CD4-positive, alpha-beta memory T cell (primary cell): ENCODE measurements around the gene SH3TC2. TPM values are rescaled to one million over a fixed set of nuclear protein-coding genes. Genes with fewer than 3 reads are reported as not detected.

Experiments
- CTCF ChIA-PET: fragments of 350-600 bp; sonication (Branson Sonifier 250); formaldehyde crosslinking; loops from one replicate; lab custom pipeline; 2021; ENCODE audit warnings: inconsistent platforms; ENCODE audit not compliant: partially characterized antibody; lab: Charles Lee
- POLR2A ChIA-PET: fragments of 350-600 bp; sonication (Branson Sonifier 250); formaldehyde crosslinking; loops from one replicate; lab custom pipeline; 2021; ENCODE audit not compliant: partially characterized antibody; lab: Charles Lee
- DNase-seq, 5 donors: peaks; one replicate each; pipeline versions ENCODE4 v3.0.0 to v3.0.0-alpha.2; 2020 to 2022; ENCODE audit warnings: mixed read lengths in 1 of 5
- H3K27ac ChIP-seq: one replicate; pipeline ENCODE4 v1.7.0; 2013; ENCODE audit warnings: low read depth, low read length
- H3K27me3 ChIP-seq: 2 replicates; pipeline ENCODE4 v1.7.0; 2013; ENCODE audit warnings: mild to moderate bottlenecking, low read length, moderate library complexity; ENCODE audit not compliant: insufficient read depth
- H3K36me3 ChIP-seq: 2 replicates; pipeline ENCODE4 v1.7.0; 2013; ENCODE audit warnings: mild to moderate bottlenecking, low read length, moderate library complexity; ENCODE audit not compliant: insufficient read depth
- H3K4me1 ChIP-seq: 2 replicates; pipeline ENCODE4 v1.7.0; 2013; ENCODE audit warnings: mild to moderate bottlenecking, low read length, moderate library complexity; ENCODE audit not compliant: insufficient read depth
- H3K4me3 ChIP-seq, 2 donors: one replicate each; pipeline ENCODE4 v1.7.0; 2013; ENCODE audit warnings: low read length in 2 of 2, mild to moderate bottlenecking in 1 of 2
- H3K9me3 ChIP-seq, 2 donors: one replicate each; pipeline ENCODE4 v1.7.0; 2013; ENCODE audit warnings: low read length in 2 of 2, control low read depth in 1 of 2; ENCODE audit not compliant: control insufficient read depth in 1 of 2
- H3K27ac Mint-ChIP-seq, 7 donors: one replicate each; pipeline ENCODE4 v1.8.0; 2020 to 2021; ENCODE audit warnings: mixed read lengths in 7 of 7, mild to moderate bottlenecking in 6 of 7, inconsistent platforms in 3 of 7, moderate library complexity in 3 of 7
- H3K27me3 Mint-ChIP-seq, 2 donors: one replicate each; pipeline ENCODE4 v1.8.0; 2020 to 2021; ENCODE audit warnings: mixed read lengths in 2 of 2
- H3K36me3 Mint-ChIP-seq, 2 donors: one replicate each; pipeline ENCODE4 v1.8.0; 2020 to 2021; ENCODE audit warnings: mixed read lengths in 2 of 2, inconsistent platforms in 1 of 2, mild to moderate bottlenecking in 1 of 2
- H3K4me1 Mint-ChIP-seq, 4 donors: one replicate each; pipeline ENCODE4 v1.8.0; 2020 to 2021; ENCODE audit warnings: mixed read lengths in 4 of 4, mild to moderate bottlenecking in 1 of 4
- H3K4me3 Mint-ChIP-seq, 8 donors: one replicate each; pipeline ENCODE4 v1.8.0; 2020 to 2021; ENCODE audit warnings: mixed read lengths in 8 of 8, mild to moderate bottlenecking in 7 of 8, moderate library complexity in 6 of 8, inconsistent platforms in 3 of 8
- H3K9me3 Mint-ChIP-seq, 8 donors: one replicate each; pipeline ENCODE4 v1.8.0; 2020 to 2021; ENCODE audit warnings: mixed read lengths in 8 of 8, mild to moderate bottlenecking in 5 of 8, inconsistent platforms in 3 of 8, moderate library complexity in 1 of 8
- intact Hi-C: fragments of 100-400 bp; cut with micrococcal nuclease; formaldehyde crosslinking; loops from one replicate; pipeline ENCODE4 v1.15.1; 2023
- polyA plus RNA-seq, 2 donors: library from polyadenylated mRNA; unstranded; fragments of 300-500 nt; fragmentation: Illumina TruSeq; gene quantifications; one replicate each; pipeline ENCODE4 v1.2.3, GENCODE V29; 2021
- total RNA-seq, 2 experiments: library from RNA; stranded (reverse); gene quantifications; one replicate each; pipeline ENCODE4 v1.2.3, GENCODE V29; 2021

The SH3TC2 gene
- total and polyA plus RNA-seq, 4 experiments from 2014 or later, result not detected

- POLR2A ChIA-PET, result no interaction called here
- H3K36me3 ChIP-seq, result no peaks in the 10 kb centered on the region
Measured at GRCh38 chr5:148989567-148989966, 73.3 kb downstream of the SH3TC2 start.

GRCh38 chr5:148988328-148988727 lies 74.5 kb downstream of the SH3TC2 start:
- intact Hi-C loops, result no loop called here
- no peak overlapping the region for H3K27ac Mint-ChIP-seq

More at GRCh38 chr5:148989567-148989966, 73.3 kb downstream of the SH3TC2 start:
- H3K9me3 Mint-ChIP-seq, result peaks cover 0 to 4% (median 0%) of the 10 kb centered on the region in 8 donors
- Histone ChIP-seq H3K27ac (no peak overlapping the region), H3K9me3 (no peaks in the 10 kb centered on the region), H3K27me3 (no peaks in the 10 kb centered on the region), H3K4me1 (no peaks in the 10 kb centered on the region), H3K4me3 (no peak overlapping the region)
- intact Hi-C loops, result no loop called here
- H3K4me1 Mint-ChIP-seq, result no peaks in the 10 kb centered on the region
- CTCF ChIA-PET, result interaction anchor here (1.2 to 1.5 kb wide), 2 partner anchors 35 to 46 kb away, joined by 3 read pairs; no protein-coding TSS in a partner anchor
- H3K36me3 Mint-ChIP-seq, result no peaks in the 10 kb centered on the region
- no peak overlapping the region for H3K27ac Mint-ChIP-seq
- no peak overlapping the region for H3K4me3 Mint-ChIP-seq
- DNase-seq, result no peak
- H3K27me3 Mint-ChIP-seq, result peaks cover 3 to 8% of the 10 kb centered on the region in 2 donors

GRCh38 chr5:148986636-148987035 lies 76.2 kb downstream of the SH3TC2 start:
- POLR2A ChIA-PET, result no interaction called here
- CTCF ChIA-PET, result no interaction called here
- Mint-ChIP-seq H3K4me3 (no peak overlapping the region), H3K36me3 (no peaks in the 10 kb centered on the region), H3K27ac (no peak overlapping the region), H3K9me3 (peaks cover 0 to 16% (median under 1%) of the 10 kb centered on the region in 8 donors), H3K4me1 (no peaks in the 10 kb centered on the region), H3K27me3 (peaks cover 3 to 8% of the 10 kb centered on the region in 2 donors)
- Histone ChIP-seq H3K27ac (no peak overlapping the region), H3K4me3 (no peak overlapping the region), H3K9me3 (no peaks in the 10 kb centered on the region), H3K36me3 (no peaks in the 10 kb centered on the region), H3K4me1 (no peaks in the 10 kb centered on the region), H3K27me3 (no peaks in the 10 kb centered on the region)
- intact Hi-C loops, result no loop called here
- DNase-seq, result no peak

More at GRCh38 chr5:148988328-148988727, 74.5 kb downstream of the SH3TC2 start:
- POLR2A ChIA-PET, result no interaction called here
- Mint-ChIP-seq H3K4me3 (no peak overlapping the region), H3K4me1 (no peaks in the 10 kb centered on the region), H3K27me3 (peaks cover 3 to 8% of the 10 kb centered on the region in 2 donors), H3K9me3 (peaks cover 0 to 12% (median under 1%) of the 10 kb centered on the region in 8 donors), H3K36me3 (no peaks in the 10 kb centered on the region)
- Histone ChIP-seq H3K36me3 (no peaks in the 10 kb centered on the region), H3K27me3 (no peaks in the 10 kb centered on the region), H3K9me3 (no peaks in the 10 kb centered on the region), H3K4me3 (no peak overlapping the region), H3K4me1 (no peaks in the 10 kb centered on the region), H3K27ac (no peak overlapping the region)
- no peak for DNase-seq
- CTCF ChIA-PET, result interaction anchor here (0.7 to 1.3 kb wide), 4 partner anchors 21 to 258 kb away, joined by 3 to 4 read pairs (median 3); no protein-coding TSS in a partner anchor

- Histone ChIP-seq H3K36me3 (no peaks in the 10 kb centered on the region), H3K27ac (no peak overlapping the region), H3K4me1 (no peaks in the 10 kb centered on the region), H3K4me3 (no peak overlapping the region), H3K9me3 (no peaks in the 10 kb centered on the region), H3K27me3 (no peaks in the 10 kb centered on the region)
- H3K27ac Mint-ChIP-seq, result no peak overlapping the region
- H3K4me1 Mint-ChIP-seq, result no peaks in the 10 kb centered on the region
- CTCF ChIA-PET, result interaction anchor here (1.4 to 2.3 kb wide), 3 partner anchors 23 to 254 kb away, joined by 3 to 8 read pairs (median 3); no protein-coding TSS in a partner anchor
- peaks cover 0 to 16% (median under 1%) of the 10 kb centered on the region in 8 donors for H3K9me3 Mint-ChIP-seq
- POLR2A ChIA-PET, result no interaction called here
- H3K4me3 Mint-ChIP-seq, result peak overlapping the region in 1 of 8 donors; percentile 36
- H3K36me3 Mint-ChIP-seq, result no peaks in the 10 kb centered on the region
- intact Hi-C loops, result no loop called here
- no peak for DNase-seq
- H3K27me3 Mint-ChIP-seq, result peaks cover 1 to 5% of the 10 kb centered on the region in 2 donors
Measured at GRCh38 chr5:148984345-148984744, 78.5 kb downstream of the SH3TC2 start.

GRCh38 chr5:148981353-148981752 lies 81.5 kb downstream of the SH3TC2 start:
- Mint-ChIP-seq H3K9me3 (peaks cover 0 to 16% (median under 1%) of the 10 kb centered on the region in 8 donors), H3K27ac (no peak overlapping the region), H3K4me1 (no peaks in the 10 kb centered on the region), H3K27me3 (no peaks in the 10 kb centered on the region), H3K36me3 (no peaks in the 10 kb centered on the region), H3K4me3 (no peak overlapping the region)
- Histone ChIP-seq H3K27me3 (no peaks in the 10 kb centered on the region), H3K4me3 (no peak overlapping the region), H3K4me1 (no peaks in the 10 kb centered on the region), H3K36me3 (no peaks in the 10 kb centered on the region), H3K9me3 (no peaks in the 10 kb centered on the region), H3K27ac (no peak overlapping the region)
- intact Hi-C loops, result no loop called here
- no peak for DNase-seq
- ChIA-PET POLR2A (no interaction called here), CTCF (interaction anchor here (2.6 kb wide), 1 partner anchor 24 kb away, joined by 14 read pairs; no protein-coding TSS in a partner anchor)

- Mint-ChIP-seq H3K36me3 (no peaks in the 10 kb centered on the region), H3K27ac (no peak overlapping the region), H3K4me3 (no peak overlapping the region), H3K27me3 (no peaks in the 10 kb centered on the region), H3K9me3 (peaks cover 0 to 16% (median under 1%) of the 10 kb centered on the region in 8 donors), H3K4me1 (no peaks in the 10 kb centered on the region)
- intact Hi-C loops, result no loop called here
- no peak overlapping the region for H3K27ac ChIP-seq
- H3K4me3 ChIP-seq, result no peak overlapping the region
- no peaks in the 10 kb centered on the region for H3K4me1 ChIP-seq
- no peaks in the 10 kb centered on the region for H3K36me3 ChIP-seq
- ChIA-PET POLR2A (no interaction called here), CTCF (interaction anchor here (2.6 kb wide), 1 partner anchor 23 kb away, joined by 14 read pairs; no protein-coding TSS in a partner anchor)
- H3K9me3 ChIP-seq, result no peaks in the 10 kb centered on the region
- DNase-seq, result no peak
- H3K27me3 ChIP-seq, result no peaks in the 10 kb centered on the region
Measured at GRCh38 chr5:148980731-148981130, 82.1 kb downstream of the SH3TC2 start.

GRCh38 chr5:148979083-148979723 lies 83.7 kb downstream of the SH3TC2 start:
- Mint-ChIP-seq H3K27me3 (no peaks in the 10 kb centered on the region), H3K4me1 (no peaks in the 10 kb centered on the region), H3K36me3 (no peaks in the 10 kb centered on the region), H3K4me3 (no peak overlapping the region), H3K27ac (no peak overlapping the region), H3K9me3 (peaks cover 0 to 12% (median under 1%) of the 10 kb centered on the region in 8 donors)
- H3K4me1 ChIP-seq, result no peaks in the 10 kb centered on the region
- intact Hi-C loops, result no loop called here
- no peaks in the 10 kb centered on the region for H3K9me3 ChIP-seq
- H3K36me3 ChIP-seq, result no peaks in the 10 kb centered on the region
- no peak overlapping the region for H3K27ac ChIP-seq
- H3K27me3 ChIP-seq, result no peaks in the 10 kb centered on the region
- DNase-seq, result no peak
- CTCF ChIA-PET, result interaction anchor here (1.3 kb wide), 1 partner anchor 10 kb away, joined by 3 read pairs; no protein-coding TSS in a partner anchor
- POLR2A ChIA-PET, result no interaction called here
- no peak overlapping the region for H3K4me3 ChIP-seq
